GM12891 (cell line): ENCODE results near the gene FGF3.

Source experiments
- DNase-seq: peaks from one replicate; pipeline ENCODE4 v3.0.0; 2011; ENCODE audit warnings: low spot score; ENCODE audit not compliant: insufficient read length
- FAIRE-seq: peaks from 2 replicates; lab custom pipeline; 2011; peaks lifted over from hg19 to GRCh38; lab: Jason Lieb, UNC
- PAX5 ChIP-seq: IDR thresholded peaks from 2 replicates; pipeline ENCODE4 v1.6.1; 2011; ENCODE audit warnings: low read length, moderate library complexity, mild to moderate bottlenecking; ENCODE audit not compliant: insufficient read depth, severe bottlenecking
- POLR2A ChIP-seq: IDR thresholded peaks from 2 replicates; pipeline ENCODE4 v1.6.1; 2011; ENCODE audit warnings: low read depth, low read length, control low read depth
- POLR2AphosphoS5 ChIP-seq: IDR thresholded peaks from 2 replicates; pipeline ENCODE4 v1.6.1; 2011; ENCODE audit warnings: low read depth, low read length, control low read depth
- POU2F2 ChIP-seq: IDR thresholded peaks from 2 replicates; pipeline ENCODE4 v1.6.1; 2011; ENCODE audit warnings: low read depth, mild to moderate bottlenecking, control low read depth, low read length, moderate library complexity
- SPI1 ChIP-seq: IDR thresholded peaks from 2 replicates; pipeline ENCODE4 v1.6.1; 2011; ENCODE audit warnings: low read depth, low read length, control low read depth
- TAF1 ChIP-seq: IDR thresholded peaks from 2 replicates; pipeline ENCODE4 v1.6.1; 2011; ENCODE audit warnings: low read depth, low read length, control low read depth

The FGF3 gene

DNA sequence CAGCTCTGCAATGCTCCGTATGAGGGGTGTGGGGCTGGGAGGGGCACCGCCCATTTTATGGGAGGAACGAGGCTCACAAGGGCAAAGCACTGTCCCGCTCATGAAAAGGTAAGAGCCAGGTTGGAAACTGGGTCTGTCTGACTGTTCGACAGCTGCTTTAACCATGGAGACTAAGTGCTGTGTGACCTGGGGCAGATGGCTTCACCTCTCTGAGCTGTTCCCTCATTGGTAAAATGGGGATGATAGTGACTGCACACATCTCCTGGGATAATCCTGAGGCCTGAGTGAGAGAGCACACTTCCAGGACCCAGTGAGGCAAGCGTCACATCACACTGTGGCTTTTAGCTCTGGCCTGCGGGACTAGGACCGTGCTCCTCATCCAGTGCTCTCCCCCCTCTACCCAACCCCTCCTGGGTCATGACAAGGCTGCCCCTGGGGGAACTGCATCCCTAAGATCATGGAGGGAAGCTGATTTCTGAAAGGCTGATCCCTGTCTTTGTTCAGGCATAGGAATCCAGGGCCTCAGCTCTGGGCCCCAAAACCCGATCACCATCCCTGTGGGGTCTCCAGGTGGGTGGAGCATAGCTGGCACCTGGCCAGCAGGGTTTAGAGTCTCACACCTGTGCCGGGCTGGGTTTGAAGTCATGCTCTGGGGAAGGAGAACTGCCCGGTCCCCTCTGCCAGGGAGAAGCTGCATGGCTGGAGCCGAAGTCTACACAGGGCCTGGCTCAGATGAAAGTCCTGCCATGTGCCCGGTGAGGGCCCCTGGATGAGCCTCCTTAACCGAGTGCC is 21.3 kb downstream of the FGF3 start:
- DNase-seq: no peak
- FAIRE-seq: no peak
- TF ChIP-seq POU2F2: no peak

DNA sequence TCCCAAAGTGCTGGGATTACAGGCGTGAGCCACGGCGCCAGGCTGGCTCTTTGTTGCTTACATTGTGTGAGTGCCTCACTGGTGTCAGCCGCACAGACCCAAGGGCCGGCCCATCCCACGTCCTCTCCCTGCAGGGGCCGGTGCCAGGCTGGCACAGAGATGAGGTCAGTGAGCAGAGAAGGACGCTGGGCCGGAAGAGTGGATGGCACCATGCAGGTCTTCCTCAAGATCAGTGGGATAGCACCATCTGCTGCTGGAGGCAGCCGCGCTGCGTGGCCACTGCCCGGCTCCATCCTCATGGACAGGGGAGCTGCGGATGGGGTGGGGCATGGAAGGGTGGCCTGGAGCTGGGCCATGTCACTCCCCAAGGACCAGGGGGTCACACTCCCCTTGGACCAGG is 22.1 kb downstream of the FGF3 start:
- no peak for DNase-seq
- TF ChIP-seq PAX5 (no peak), POLR2AphosphoS5 (no peak), SPI1 (no peak), TAF1 (no peak), POU2F2 (no peak), POLR2A (no peak)
- FAIRE-seq: no peak

GRCh38 chr11:69796063-69796462 is 23.2 kb downstream of the FGF3 start:
- no peak for TF ChIP-seq POLR2A
- TF ChIP-seq SPI1: no peak
- TF ChIP-seq POU2F2: no peak
- no peak for TF ChIP-seq POLR2AphosphoS5
- no peak for TF ChIP-seq TAF1
- TF ChIP-seq PAX5: no peak
- DNase-seq (no peak), FAIRE-seq (no peak)

DNA sequence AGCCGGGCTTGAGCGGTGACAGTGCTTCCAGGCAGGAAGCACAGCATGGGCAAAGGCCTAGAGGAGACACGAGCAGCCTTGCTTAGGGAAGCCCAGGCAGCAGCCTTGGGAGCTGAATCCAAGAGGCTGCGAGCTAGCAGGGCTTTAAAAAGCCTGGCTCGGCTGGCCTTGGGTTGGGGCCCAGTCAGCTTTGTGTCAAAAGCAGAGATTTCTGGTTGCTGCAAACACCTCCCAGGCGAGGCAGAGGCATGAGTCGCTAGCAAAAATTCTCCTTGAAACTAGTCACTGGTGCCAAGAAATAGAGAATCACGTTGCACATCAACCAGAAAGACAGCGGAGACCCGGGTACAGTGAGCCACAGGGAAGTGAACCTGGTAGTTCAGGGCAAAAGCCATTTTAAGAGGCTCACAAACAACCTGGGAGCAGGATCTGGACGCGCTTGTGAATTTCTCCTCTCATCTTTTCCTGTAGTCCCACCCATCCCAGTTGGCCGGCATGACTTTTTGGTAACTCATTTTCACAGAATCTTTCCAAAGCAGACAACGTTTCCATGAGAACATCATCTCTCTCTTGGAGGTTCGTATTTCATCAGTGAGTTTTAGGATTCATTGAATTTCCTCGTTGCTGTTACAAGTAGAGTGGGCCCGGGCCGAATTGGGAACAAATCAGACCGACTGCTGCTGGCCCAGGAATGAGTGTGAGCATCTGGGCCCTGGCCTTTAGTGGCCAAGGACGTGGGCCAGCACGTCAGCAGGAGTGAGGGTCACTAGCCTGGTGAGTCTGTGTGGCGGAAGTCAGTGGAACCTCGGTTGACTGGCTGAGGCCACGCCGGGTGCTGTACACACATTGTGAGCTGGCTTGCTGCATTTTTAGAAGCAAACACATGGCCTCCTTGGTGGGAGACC is 27.7 kb downstream of the FGF3 start:
- TF ChIP-seq POLR2AphosphoS5: no peak
- no peak for TF ChIP-seq PAX5
- TF ChIP-seq POU2F2: no peak
- no peak for TF ChIP-seq TAF1
- no peak for TF ChIP-seq POLR2A
- no peak for TF ChIP-seq SPI1
- FAIRE-seq (no peak), DNase-seq (no peak)

DNA sequence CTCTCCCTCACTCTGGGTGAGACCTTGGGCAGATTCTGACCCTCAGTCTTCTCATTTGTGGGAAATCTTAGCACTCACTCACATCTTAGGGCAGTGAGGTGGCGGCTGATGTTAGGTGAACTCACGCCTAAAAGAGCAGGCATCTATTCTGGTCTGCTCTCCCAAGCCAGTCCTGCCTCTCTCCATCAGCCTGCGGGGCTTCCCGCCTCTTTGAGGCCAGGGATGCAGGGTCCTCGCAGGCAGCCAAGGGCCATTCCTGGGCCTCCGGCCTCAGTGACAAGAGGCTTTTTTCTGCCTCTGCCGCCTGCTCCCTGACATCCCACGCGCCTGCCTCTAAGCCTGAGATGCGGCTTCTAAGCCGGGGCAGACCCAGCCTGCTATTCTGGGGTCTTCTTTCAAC is 30.3 kb downstream of the FGF3 start:
- no peak for DNase-seq
- FAIRE-seq: no peak
- TF ChIP-seq PAX5 (no peak), TAF1 (no peak), SPI1 (no peak), POU2F2 (no peak), POLR2A (no peak), POLR2AphosphoS5 (no peak)

DNA sequence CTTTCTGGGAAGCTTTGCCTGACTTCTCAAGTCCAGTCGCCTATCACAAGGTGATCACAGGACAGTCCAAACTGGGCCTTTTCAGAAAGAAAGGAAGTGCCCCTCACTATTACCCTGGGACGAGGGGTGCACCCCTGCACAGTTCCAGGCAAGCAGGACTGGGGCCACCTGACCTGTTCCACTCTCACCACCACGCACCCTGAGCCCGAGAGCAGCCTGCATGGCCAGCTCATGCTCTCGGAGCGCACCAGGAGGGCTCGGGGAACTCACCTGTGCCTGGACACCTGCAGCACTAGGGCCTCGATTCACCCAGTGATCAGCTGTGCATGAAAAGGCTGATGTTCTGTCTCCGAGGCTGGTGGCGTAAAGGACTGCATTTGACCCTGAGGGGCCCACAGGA is 31.3 kb downstream of the FGF3 start:
- no peak for FAIRE-seq
- no peak for DNase-seq
- TF ChIP-seq SPI1 (no peak), POU2F2 (no peak)

DNA sequence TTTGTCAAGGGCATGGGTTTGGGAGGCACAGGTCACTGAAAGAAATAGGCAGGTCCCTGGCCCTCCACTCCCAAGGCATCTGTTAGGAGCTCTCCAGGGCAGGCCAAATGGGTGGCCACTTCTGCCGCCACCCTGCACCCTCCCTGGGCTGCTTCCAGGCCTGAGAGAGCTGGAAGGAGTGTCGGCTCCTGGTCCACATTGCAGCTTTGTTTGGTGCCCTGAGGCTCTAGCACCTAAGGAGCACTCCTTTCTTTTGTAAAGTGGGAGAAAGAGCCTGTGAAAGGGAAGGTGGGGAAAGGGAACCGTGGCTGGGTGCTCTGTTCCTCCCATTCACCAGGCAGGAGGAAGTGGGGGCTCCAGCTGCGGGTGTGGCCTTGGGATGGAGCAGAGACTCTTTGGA is 31.8 kb downstream of the FGF3 start:
- DNase-seq: no peak
- TF ChIP-seq SPI1: no peak
- TF ChIP-seq POLR2A: no peak
- TF ChIP-seq PAX5: no peak
- TF ChIP-seq TAF1: no peak
- TF ChIP-seq POLR2AphosphoS5: no peak
- TF ChIP-seq POU2F2: no peak

GRCh38 chr11:69781241-69781640 is 38.0 kb downstream of the FGF3 start:
- TF ChIP-seq PAX5: no peak
- TF ChIP-seq POU2F2: no peak
- TF ChIP-seq POLR2A: no peak
- no peak for TF ChIP-seq TAF1
- no peak for TF ChIP-seq POLR2AphosphoS5
- no peak for TF ChIP-seq SPI1
- DNase-seq (no peak), FAIRE-seq (no peak)

More for the DNA sequence above, 31.8 kb downstream of the FGF3 start:
- FAIRE-seq: no peak

DNA sequence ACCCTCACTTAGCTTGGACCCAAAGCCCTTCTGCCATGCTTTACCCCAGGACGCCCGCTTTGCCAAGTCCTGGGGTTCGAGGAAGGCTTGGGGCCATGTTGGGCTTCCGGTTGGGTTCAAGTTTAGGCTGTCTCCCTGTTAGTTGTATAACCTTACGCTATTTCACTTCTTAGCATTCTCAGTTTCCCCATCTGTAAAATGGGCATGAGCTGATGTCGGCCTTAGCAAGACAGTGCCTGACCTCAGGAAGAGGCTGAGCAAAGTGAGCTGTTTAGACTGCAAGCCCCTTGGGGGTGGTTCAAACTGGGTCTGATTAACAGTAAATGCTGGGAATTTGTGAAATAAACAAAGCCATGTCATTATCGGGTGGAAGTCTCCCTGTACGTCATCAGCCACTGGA is 40.8 kb downstream of the FGF3 start:
- TF ChIP-seq POLR2A: no peak
- no peak for TF ChIP-seq POU2F2
- no peak for TF ChIP-seq POLR2AphosphoS5
- TF ChIP-seq PAX5: no peak
- TF ChIP-seq SPI1: no peak
- no peak for TF ChIP-seq TAF1
- DNase-seq (no peak), FAIRE-seq (no peak)

- FAIRE-seq (no peak), DNase-seq (no peak)
- TF ChIP-seq POLR2A: no peak
- no peak for TF ChIP-seq POLR2AphosphoS5
- no peak for TF ChIP-seq SPI1
Observed at GRCh38 chr11:69775163-69775755, 44.0 kb downstream of the FGF3 start, which contains the start of gene FGF4. Gene FGF4, minus strand, starts transcription at chr11:69775341. Its CDS starts 257 bp downstream, at chr11:69775084.
